Activated effector memory CD4-positive, alpha-beta T cell treated with anti-CD3 and anti-CD28 coated beads, Interleukin-2, amount 50 U/mL, for 16 hours (primary cell): ENCODE results near the gene CES4A.
"Not testable (repeated sequence)": the region's sequence is repeated elsewhere in the genome, so short reads cannot be mapped to it uniquely, and the experiment has no call there.

Experiments used
- DNase-seq: peaks from one replicate; pipeline ENCODE4 v3.0.0-alpha.2; 2020

Gene CES4A

GRCh38 chr16:66993558-66993957 is 5.2 kb downstream of the CES4A start:
- DNase-seq: not testable (repeated sequence)

GRCh38 chr16:66996324-66996982 is 8.1 kb downstream of the CES4A start:
- DNase-seq: no peak

GRCh38 chr16:66996983-66997358 is 8.6 kb downstream of the CES4A start:
- DNase-seq: no peak

- DNase-seq: peak; percentile 86
Observed at GRCh38 chr16:67000384-67001351, 12.3 kb downstream of the CES4A start.

- no peak for DNase-seq
Observed at GRCh38 chr16:67001726-67002125, 13.3 kb downstream of the CES4A start.

GRCh38 chr16:67006930-67007658 is 18.7 kb downstream of the CES4A start:
- DNase-seq: no peak

GRCh38 chr16:67009158-67009557 is 20.8 kb downstream of the CES4A start:
- no peak for DNase-seq

- no peak for DNase-seq
Observed at GRCh38 chr16:67011274-67011673, 22.9 kb downstream of the CES4A start.

- no peak for DNase-seq
Observed at GRCh38 chr16:67013233-67013822, 24.9 kb downstream of the CES4A start.

GRCh38 chr16:67013823-67014633 is 25.6 kb downstream of the CES4A start:
- peak; percentile 91 for DNase-seq

GRCh38 chr16:67014634-67015312 is 26.4 kb downstream of the CES4A start:
- DNase-seq: no peak

GRCh38 chr16:67015313-67015731 is 26.9 kb downstream of the CES4A start:
- peak; percentile 43 for DNase-seq

- DNase-seq: peak; percentile 37
Observed at GRCh38 chr16:67016143-67016542, 27.8 kb downstream of the CES4A start.

GRCh38 chr16:67016681-67017420 is 28.5 kb downstream of the CES4A start:
- DNase-seq: peak; percentile 52

GRCh38 chr16:67017421-67017750 is 29.0 kb downstream of the CES4A start:
- peak; percentile 47 for DNase-seq

- peak; percentile 93 for DNase-seq
Observed at GRCh38 chr16:67017810-67018488, 29.6 kb downstream of the CES4A start.

- DNase-seq: peak; percentile 4
Observed at GRCh38 chr16:67019171-67019570, 30.8 kb downstream of the CES4A start.

GRCh38 chr16:67021321-67021720 is 32.9 kb downstream of the CES4A start:
- peak; percentile 31 for DNase-seq

- no peak for DNase-seq
Observed at GRCh38 chr16:67022531-67023214, 34.3 kb downstream of the CES4A start.

GRCh38 chr16:67023689-67024088 is 35.3 kb downstream of the CES4A start:
- peak; percentile 24 for DNase-seq
